Measurements from ENCODE around the gene MAPKAPK3. TPM values are rescaled to one million over a fixed set of nuclear protein-coding genes. Genes with fewer than 3 reads are reported as not detected.

MAPKAPK3 gene
- total and polyA plus RNA-seq, 2 of the 8 experiments (the other 6 are each of a cell fraction or from before 2014, with no cell fraction given) = 65.4 to 99.8 TPM

DNA sequence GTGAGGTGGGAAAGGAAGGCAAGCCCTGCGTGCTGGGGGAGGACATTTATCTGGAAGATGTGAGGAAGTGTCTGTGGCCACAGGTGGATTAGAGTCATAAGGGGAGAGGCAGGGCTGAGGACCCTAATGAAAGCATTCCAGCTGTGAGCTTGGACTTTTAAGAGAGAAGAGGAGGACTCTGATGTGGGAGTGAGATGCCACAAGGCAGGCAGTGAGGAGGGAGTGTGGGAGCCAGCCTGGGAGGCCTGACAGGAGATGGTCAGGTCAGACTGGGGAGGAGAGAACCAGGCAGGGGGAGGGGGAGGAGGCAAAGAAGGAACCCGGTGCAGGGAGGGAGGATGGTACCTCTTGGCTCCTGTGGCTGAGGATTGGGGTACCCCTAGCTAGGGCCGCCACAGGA, 21.0 kb downstream of the MAPKAPK3 start (continued):
- TF ChIP-seq BACH1 (IDR thresholded peaks at IDR 0.05; ENCODE audit: low read length) = no peak
- no peak for TF ChIP-seq PHF8 (conservative IDR thresholded peaks at IDR 0.05; ENCODE audit: low read depth, low read length)
- TF ChIP-seq RBBP5 (IDR thresholded peaks at IDR 0.05; ENCODE audit: borderline replicate concordance, low read depth, low read length) = no peak
- no peak for TF ChIP-seq NANOG (IDR thresholded peaks at IDR 0.05; ENCODE audit: insufficient read depth, low read depth, low read length, poor library complexity, severe bottlenecking)
- no peak for TF ChIP-seq TAF1 (IDR thresholded peaks at IDR 0.05; ENCODE audit: low read depth, low read length)
- TF ChIP-seq POLR2AphosphoS5 (IDR thresholded peaks at IDR 0.05; ENCODE audit: low read depth, low read length) = no peak
- TF ChIP-seq EGR1 (IDR thresholded peaks at IDR 0.05; ENCODE audit: borderline replicate concordance, low read depth, low read length) = no peak
- TF ChIP-seq SRF (IDR thresholded peaks at IDR 0.05; ENCODE audit: low read depth, low read length) = no peak
- TF ChIP-seq CBX8 (IDR thresholded peaks at IDR 0.05; ENCODE audit: borderline replicate concordance, low read depth, low read length) = no peak
- no peak for TF ChIP-seq GTF2F1 (IDR thresholded peaks at IDR 0.05; ENCODE audit: borderline replicate concordance, low read depth, low read length)
